HG02678 (cell line): ENCODE measurements around the gene PTPRF.

Experiments
- ATAC-seq: cut with Tn5 transposase; IDR thresholded peaks from one replicate; pipeline ENCODE4 v1.9.1; 2021; ENCODE audit warnings: mild to moderate bottlenecking, moderate library complexity; ENCODE audit not compliant: unreplicated experiment

Gene PTPRF

GRCh38 chr1:43600033-43601020 is 69.6 kb downstream of the PTPRF start:
- no peak for ATAC-seq

- ATAC-seq: no peak
Measured at GRCh38 chr1:43602990-43603389, 72.3 kb downstream of the PTPRF start.

GRCh38 chr1:43604192-43604591 is 73.5 kb downstream of the PTPRF start:
- ATAC-seq: no peak

- no peak for ATAC-seq
Measured at GRCh38 chr1:43605157-43605556, 74.5 kb downstream of the PTPRF start.

GRCh38 chr1:43605766-43606165 is 75.1 kb downstream of the PTPRF start:
- no peak for ATAC-seq

DNA sequence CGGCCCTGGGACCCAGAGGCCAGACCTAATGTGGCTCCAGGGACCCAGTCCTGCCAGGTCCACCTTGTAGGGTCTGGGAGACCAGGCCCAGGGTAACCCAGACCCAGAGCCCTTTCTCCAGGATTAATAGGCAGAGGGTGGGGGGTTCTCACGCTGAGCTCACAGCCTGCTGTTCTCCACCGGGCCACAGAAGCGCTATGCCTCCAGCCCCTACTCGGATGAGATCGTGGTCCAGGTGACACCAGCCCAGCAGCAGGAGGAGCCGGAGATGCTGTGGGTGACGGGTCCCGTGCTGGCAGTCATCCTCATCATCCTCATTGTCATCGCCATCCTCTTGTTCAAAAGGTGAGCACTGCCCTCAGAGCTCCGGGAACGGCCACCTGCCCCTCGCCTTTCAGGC is 75.9 kb downstream of the PTPRF start:
- no peak for ATAC-seq

DNA sequence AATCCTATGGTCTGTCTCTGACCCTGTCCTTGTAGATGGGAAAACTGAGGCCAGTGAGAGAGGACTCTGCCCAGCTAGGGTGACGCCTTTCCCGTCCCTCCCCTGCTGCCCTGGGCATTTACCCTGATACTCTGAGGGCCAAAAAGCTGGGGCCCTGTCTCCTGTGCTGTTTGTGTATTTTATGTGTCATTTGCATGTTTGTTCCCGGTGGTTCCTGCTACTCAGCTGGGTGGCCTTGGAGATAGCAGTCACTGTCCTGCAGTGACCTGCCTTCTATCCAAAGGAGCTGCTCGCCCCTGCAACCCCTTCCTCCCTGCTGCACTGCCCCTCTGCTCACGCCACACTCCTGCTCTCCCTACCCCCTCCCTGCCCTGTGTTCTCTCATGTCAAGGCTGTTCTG is 78.1 kb downstream of the PTPRF start:
- no peak for ATAC-seq

GRCh38 chr1:43610339-43610738 is 79.7 kb downstream of the PTPRF start:
- ATAC-seq: no peak

DNA sequence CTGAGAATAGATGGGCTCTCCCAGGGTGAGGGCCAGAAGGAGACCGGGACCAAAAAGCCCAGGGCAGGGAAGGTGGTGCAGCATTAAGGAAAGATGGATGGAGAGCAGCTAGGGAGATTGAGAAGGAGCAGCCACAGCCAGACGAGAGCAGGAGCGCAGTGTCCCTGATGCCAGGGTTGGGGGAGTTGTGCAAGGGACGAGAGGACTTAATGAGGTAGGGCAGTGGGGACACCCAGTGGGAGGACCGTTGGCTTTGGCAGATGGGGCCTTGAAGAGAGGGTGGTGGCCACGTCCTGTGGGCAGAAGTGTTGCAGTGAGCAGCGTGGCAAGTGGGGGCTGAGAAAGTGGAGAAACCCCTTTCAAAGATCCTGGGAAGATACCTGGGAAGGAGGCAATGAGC is 81.3 kb downstream of the PTPRF start:
- ATAC-seq: no peak

DNA sequence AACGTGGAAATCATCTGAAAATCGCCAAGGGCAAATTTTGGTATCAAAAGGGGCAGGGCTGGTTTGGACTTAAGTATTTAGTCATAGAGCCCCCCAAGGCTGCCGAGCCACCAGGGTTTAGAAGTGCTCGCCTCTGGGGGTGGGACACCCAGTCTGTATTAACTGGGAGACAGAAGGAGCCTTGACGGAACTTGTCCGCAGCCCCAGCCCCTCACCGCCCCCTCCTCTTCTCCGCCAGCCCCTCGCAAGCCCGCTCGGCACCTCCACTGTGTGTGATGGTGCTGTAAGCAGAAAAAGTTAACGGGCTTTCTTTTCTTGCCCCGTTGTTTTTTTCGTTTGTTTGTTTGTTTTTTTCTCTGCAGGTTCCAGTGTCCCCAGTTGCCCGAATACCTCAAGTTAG is 81.7 kb downstream of the PTPRF start:
- ATAC-seq: no peak

DNA sequence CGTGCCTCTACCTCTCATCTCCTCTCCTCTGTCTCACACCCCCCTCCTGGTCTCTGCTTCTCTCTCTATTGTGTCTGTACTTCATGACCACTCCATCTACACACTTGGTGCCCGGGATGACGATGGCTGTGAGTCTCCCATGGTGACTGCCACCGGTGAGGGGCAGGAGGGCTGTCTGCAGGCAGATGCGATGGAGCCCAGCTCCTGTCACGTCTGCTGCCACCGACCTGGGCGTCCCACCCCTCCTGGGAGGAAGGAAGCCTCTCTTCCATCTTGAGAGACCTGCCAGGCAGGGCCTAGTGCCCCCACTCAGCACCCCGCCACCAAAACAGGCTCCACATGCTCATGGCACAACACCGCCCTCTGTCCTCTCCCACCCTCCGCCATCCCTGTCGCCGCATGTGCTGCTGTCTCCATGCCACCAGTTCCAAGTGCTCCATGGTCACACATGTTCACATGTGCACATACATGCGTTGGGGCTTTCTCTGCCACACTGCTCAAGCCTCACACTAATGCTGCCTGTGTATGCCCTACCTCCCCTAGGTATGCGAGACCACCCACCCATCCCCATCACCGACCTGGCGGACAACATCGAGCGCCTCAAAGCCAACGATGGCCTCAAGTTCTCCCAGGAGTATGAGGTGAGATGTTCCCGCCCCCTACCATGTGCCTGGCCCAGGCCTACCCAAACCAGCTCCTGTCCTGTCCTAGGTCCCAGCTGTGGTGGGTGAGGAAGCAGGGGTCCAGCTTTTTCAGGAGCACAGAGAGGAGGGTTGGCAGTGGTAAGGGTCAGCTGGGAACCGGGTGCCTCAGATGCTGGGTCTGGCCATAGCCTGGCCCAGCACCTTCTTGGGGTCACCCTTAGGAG is 82.6 kb downstream of the PTPRF start:
- ATAC-seq: no peak

DNA sequence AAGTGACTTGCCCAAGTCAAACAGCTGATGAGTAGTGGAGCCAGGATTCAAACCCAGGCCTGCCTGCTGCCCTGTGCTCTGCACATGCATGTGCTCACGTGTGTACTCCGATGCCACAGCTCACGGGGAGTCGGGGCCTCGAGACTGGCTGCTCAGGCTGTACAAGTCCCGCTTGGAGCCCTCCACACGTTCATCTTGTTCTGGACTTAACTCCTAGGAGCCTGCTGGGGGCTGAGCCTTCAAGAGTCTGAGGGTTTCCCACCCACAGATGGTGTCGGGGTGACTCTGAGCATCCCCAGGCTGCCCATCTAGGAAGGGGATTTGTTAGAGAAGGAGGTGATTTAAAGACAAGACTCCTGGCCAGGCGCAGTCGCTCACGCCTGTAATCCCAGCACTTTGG is 83.5 kb downstream of the PTPRF start:
- no peak for ATAC-seq

GRCh38 chr1:43614891-43615290 is 84.2 kb downstream of the PTPRF start:
- no peak for ATAC-seq

GRCh38 chr1:43616383-43616782 is 85.7 kb downstream of the PTPRF start:
- no peak for ATAC-seq

GRCh38 chr1:43617011-43617410 is 86.3 kb downstream of the PTPRF start:
- no peak for ATAC-seq

DNA sequence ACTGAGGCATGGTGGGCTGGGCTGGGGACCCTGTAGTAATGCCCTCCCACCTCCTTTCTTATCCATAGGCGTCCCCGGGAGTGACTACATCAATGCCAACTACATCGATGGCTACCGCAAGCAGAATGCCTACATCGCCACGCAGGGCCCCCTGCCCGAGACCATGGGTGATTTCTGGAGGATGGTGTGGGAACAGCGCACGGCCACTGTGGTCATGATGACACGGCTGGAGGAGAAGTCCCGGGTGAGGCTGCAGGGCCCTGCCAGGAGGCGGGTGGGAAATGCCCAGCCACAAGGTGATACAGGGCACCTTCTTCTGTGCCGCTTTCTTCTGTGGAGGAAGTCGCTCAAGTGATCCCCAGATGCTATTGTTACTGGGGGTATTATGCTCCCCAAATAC is 87.0 kb downstream of the PTPRF start:
- ATAC-seq: no peak

DNA sequence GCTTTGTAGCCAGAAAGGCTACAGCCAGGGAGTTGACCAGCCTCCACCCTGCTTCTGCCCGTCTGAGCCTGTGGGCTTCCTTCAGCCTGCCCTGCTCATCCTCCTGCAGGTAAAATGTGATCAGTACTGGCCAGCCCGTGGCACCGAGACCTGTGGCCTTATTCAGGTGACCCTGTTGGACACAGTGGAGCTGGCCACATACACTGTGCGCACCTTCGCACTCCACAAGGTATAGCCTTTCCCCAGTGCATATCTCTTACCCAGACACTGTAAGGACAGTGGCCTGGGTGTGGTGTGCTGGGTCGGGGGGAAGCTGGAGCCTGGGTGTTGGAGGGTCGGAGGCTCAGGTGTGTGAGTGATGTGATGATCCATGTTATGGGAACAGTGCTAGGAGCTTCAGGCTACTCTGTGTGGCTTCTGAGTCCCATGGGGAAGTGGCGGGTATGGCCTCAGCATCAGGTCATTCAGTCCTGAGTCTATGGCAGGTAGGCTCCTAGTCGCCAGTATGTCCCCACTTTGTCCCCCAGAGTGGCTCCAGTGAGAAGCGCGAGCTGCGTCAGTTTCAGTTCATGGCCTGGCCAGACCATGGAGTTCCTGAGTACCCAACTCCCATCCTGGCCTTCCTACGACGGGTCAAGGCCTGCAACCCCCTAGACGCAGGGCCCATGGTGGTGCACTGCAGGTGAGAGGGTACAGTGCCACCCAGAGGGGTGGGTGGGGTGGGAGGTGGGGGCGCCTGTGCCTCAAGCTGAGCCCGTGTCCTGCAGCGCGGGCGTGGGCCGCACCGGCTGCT is 88.0 kb downstream of the PTPRF start:
- no peak for ATAC-seq

DNA sequence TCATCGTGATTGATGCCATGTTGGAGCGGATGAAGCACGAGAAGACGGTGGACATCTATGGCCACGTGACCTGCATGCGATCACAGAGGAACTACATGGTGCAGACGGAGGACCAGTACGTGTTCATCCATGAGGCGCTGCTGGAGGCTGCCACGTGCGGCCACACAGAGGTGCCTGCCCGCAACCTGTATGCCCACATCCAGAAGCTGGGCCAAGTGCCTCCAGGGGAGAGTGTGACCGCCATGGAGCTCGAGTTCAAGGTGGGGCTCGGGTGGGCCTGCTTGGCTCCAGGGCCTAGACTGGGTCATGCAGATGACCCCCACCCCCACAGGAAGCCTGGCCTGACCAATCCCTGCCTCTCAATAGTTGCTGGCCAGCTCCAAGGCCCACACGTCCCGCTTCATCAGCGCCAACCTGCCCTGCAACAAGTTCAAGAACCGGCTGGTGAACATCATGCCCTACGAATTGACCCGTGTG is 88.7 kb downstream of the PTPRF start:
- no peak for ATAC-seq

GRCh38 chr1:43619996-43620920 is 89.6 kb downstream of the PTPRF start:
- no peak for ATAC-seq

- ATAC-seq: no peak
Measured at GRCh38 chr1:43620956-43621355, 90.3 kb downstream of the PTPRF start.
